ENCODE data around the gene TMEM184C. TPM values are rescaled to one million over a fixed set of nuclear protein-coding genes. Genes with fewer than 3 reads are reported as not detected.

Gene TMEM184C
- total RNA-seq, 2 experiments from 2014 or later, result 13.2 to 18.4 TPM

DNA sequence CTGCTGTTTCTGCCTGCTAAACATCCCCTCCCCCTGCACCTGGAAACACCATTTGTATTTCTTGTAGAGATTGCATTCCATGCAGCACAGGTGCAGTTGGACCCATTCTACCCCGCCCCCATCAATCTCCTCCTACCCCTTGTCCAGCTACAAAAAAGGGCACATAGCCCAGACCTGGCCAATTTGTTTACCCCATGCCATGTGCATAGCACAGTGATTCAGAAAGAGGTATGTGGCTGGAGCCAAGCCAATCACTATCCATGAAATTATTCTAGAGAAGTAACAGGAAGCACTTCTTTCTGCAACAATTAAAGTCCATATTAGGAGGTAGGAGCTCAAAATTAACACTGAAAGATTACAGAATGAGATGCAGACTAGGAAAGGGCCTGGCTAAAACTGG, 20.2 kb upstream of the TMEM184C start:
- no peaks in the 10 kb centered on the region for H3K27me3 Mint-ChIP-seq
- no peak overlapping the region for H3K27ac Mint-ChIP-seq
- intact Hi-C loops (cut with micrococcal nuclease), result loop anchor here (10.0 kb wide), 1 partner anchor 268 kb away; no protein-coding TSS in a partner anchor
- TF ChIP-seq, protein P1, sequence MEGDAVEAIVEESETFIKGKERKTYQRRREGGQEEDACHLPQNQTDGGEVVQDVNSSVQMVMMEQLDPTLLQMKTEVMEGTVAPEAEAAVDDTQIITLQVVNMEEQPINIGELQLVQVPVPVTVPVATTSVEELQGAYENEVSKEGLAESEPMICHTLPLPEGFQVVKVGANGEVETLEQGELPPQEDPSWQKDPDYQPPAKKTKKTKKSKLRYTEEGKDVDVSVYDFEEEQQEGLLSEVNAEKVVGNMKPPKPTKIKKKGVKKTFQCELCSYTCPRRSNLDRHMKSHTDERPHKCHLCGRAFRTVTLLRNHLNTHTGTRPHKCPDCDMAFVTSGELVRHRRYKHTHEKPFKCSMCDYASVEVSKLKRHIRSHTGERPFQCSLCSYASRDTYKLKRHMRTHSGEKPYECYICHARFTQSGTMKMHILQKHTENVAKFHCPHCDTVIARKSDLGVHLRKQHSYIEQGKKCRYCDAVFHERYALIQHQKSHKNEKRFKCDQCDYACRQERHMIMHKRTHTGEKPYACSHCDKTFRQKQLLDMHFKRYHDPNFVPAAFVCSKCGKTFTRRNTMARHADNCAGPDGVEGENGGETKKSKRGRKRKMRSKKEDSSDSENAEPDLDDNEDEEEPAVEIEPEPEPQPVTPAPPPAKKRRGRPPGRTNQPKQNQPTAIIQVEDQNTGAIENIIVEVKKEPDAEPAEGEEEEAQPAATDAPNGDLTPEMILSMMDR (IDR thresholded peaks at IDR 0.05), result no peak
- DNase-seq (no peak), ATAC-seq (no peak)
- H3K9me3 Mint-ChIP-seq, result no peaks in the 10 kb centered on the region
- H3K4me1 Mint-ChIP-seq (ENCODE audit: low read depth), result no peaks in the 10 kb centered on the region
- ChIA-PET POLR2A (no interaction called here), CTCF (interaction anchor here (0.8 to 6.1 kb wide), 3 partner anchors 9 to 269 kb away, joined by 4 to 46 read pairs (median 16); no protein-coding TSS in a partner anchor)
- H3K4me3 Mint-ChIP-seq, result no peak overlapping the region
- H3K36me3 Mint-ChIP-seq (ENCODE audit: low read depth), result no peaks in the 10 kb centered on the region

DNA sequence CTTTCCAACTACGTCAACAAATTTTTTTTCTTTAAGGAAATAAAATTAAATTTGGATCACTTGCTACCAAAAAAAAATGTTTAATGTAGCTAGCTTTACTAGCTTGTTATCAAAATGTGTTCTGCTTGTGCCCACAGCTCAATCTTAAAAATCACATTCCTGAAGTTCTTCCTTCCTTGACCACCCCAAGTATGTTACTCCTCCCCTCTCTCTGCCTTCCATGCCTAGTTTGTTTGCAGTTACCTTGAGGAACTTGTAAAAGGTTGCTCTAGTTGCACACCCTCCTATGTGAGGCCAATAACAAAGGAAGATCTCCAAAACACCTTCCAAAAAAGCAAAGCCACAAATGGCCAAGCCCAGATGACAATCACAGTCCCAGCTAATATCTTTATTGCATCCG, 19.6 kb upstream of the TMEM184C start:
- intact Hi-C loops (cut with micrococcal nuclease), result loop anchor here (10.0 kb wide), 1 partner anchor 267 kb away; no protein-coding TSS in a partner anchor
- POLR2A ChIA-PET, result interaction anchor here (0.6 kb wide), 1 partner anchor 108 kb away, joined by 4 read pairs; no protein-coding TSS in a partner anchor
- Mint-ChIP-seq H3K27ac (no peak overlapping the region), H3K27me3 (no peaks in the 10 kb centered on the region), H3K4me1 (ENCODE audit: low read depth) (no peaks in the 10 kb centered on the region), H3K4me3 (no peak overlapping the region), H3K36me3 (ENCODE audit: low read depth) (no peaks in the 10 kb centered on the region), H3K9me3 (no peaks in the 10 kb centered on the region)
- TF ChIP-seq, protein P1 (IDR thresholded peaks at IDR 0.05), result no peak
- DNase-seq (no peak), ATAC-seq (no peak)
- CTCF ChIA-PET, result interaction anchor here (1.2 to 6.1 kb wide), 3 partner anchors 19 to 268 kb away, joined by 4 to 46 read pairs (median 16); partner anchors contain the start of gene TMEM184C

DNA sequence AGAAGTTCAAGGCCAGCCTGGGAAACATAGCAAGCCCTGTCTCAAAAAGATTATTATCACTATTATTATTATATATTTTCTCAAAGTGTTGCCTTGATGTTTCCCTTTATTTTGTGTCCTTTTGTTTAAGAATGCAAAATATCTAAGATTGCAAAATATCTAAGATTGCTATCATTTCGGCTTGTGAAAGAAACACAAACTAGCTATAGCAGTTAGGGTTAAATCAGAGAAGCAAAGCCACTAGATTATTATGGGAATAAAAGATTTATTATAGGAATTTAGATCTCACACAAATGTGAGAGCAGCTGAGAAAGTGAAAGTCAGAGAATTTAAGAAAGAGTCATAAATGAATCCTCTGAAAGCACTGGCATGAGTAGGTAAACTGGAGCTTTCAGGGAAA, 18.0 kb upstream of the TMEM184C start:
- Mint-ChIP-seq H3K4me3 (no peak overlapping the region), H3K27me3 (no peaks in the 10 kb centered on the region), H3K9me3 (no peaks in the 10 kb centered on the region), H3K27ac (no peak overlapping the region), H3K36me3 (ENCODE audit: low read depth) (no peaks in the 10 kb centered on the region), H3K4me1 (ENCODE audit: low read depth) (no peaks in the 10 kb centered on the region)
- DNase-seq, result no peak
- TF ChIP-seq, protein P1 (IDR thresholded peaks at IDR 0.05), result no peak
- intact Hi-C loops (cut with micrococcal nuclease), result loop anchor here (10.0 kb wide), 1 partner anchor 266 kb away; no protein-coding TSS in a partner anchor
- no peak for ATAC-seq
- POLR2A ChIA-PET, result no interaction called here
- CTCF ChIA-PET, result interaction anchor here (2.0 to 6.1 kb wide), 3 partner anchors 9 to 267 kb away, joined by 6 to 46 read pairs (median 10); partner anchors contain the start of gene TMEM184C

DNA sequence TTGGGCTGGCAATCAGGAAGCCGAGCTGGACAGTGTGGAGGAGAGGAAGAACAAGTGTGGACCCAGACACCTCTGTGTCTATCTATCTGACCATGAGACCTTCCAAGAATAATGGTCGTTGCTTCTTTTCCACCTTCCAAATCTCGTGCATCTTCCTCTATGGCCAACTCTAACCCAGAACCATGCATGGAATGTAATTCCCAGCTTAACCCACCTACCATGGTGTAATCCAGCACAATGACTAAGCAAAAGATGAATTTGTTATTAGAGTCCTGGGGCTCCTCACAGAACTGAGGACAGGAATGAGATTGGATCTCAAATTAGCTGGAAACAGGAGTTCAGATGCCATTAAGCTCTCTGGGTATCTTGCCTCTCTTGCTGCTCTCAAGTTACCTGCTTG, 17.4 kb upstream of the TMEM184C start:
- TF ChIP-seq, protein P1 (IDR thresholded peaks at IDR 0.05), result no peak
- H3K36me3 Mint-ChIP-seq (ENCODE audit: low read depth), result no peaks in the 10 kb centered on the region
- H3K4me1 Mint-ChIP-seq (ENCODE audit: low read depth), result no peaks in the 10 kb centered on the region
- no peak for ATAC-seq
- no peaks in the 10 kb centered on the region for H3K27me3 Mint-ChIP-seq
- intact Hi-C loops (cut with micrococcal nuclease), result loop anchor here (10.0 kb wide), 1 partner anchor 265 kb away; no protein-coding TSS in a partner anchor
- H3K27ac Mint-ChIP-seq, result no peak overlapping the region
- DNase-seq, result no peak
- CTCF ChIA-PET, result interaction anchor here (2.0 to 6.1 kb wide), 3 partner anchors 10 to 266 kb away, joined by 6 to 46 read pairs (median 10); partner anchors contain the start of gene TMEM184C
- H3K4me3 Mint-ChIP-seq, result no peak overlapping the region
- POLR2A ChIA-PET, result no interaction called here
- H3K9me3 Mint-ChIP-seq, result no peaks in the 10 kb centered on the region

DNA sequence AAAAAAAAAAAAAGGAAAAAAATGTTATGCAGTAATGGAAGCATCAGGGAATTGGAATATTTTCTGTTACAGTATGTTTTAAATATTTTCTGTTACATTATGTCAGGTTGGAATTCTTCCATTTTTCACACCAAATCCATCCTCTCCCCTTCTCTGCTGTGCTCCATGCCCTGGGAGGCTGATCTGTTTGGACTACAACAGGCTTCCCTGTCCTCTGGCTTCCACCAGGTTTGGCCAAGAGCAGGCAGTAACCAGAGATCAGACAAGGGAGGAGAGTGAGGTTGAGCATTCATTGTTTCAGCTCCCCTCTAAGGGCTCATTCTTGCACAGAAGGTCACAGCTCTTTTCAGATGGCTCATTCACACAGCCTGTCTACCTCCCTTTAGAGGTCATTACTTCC, 11.7 kb upstream of the TMEM184C start:
- DNase-seq (no peak), ATAC-seq (no peak)
- CTCF ChIA-PET, result interaction anchor here (1.3 kb wide), 1 partner anchor 11 kb away, joined by 3 read pairs; the partner anchor contains the start of gene TMEM184C
- TF ChIP-seq, protein P1 (IDR thresholded peaks at IDR 0.05), result no peak
- intact Hi-C loops (cut with micrococcal nuclease), result no loop called here
- Mint-ChIP-seq H3K27me3 (peaks cover 2% of the 10 kb centered on the region), H3K36me3 (ENCODE audit: low read depth) (no peaks in the 10 kb centered on the region), H3K4me1 (ENCODE audit: low read depth) (no peaks in the 10 kb centered on the region), H3K9me3 (no peaks in the 10 kb centered on the region), H3K4me3 (no peak overlapping the region), H3K27ac (no peak overlapping the region)
- POLR2A ChIA-PET, result no interaction called here
